GM19099 (cell line): ENCODE results near the gene CNTNAP2.

Experiments
- POLR2A ChIP-seq: IDR thresholded peaks from 3 replicates; pipeline ENCODE4 v1.6.1; 2011; ENCODE audit warnings: low read depth; ENCODE audit not compliant: insufficient read length; ENCODE audit errors: extremely low read depth

Gene CNTNAP2

GRCh38 chr7:148464947-148465346, 2348.3 kb downstream of the CNTNAP2 start:
- no peak for TF ChIP-seq POLR2A

GRCh38 chr7:148466120-148466519, 2349.5 kb downstream of the CNTNAP2 start:
- no peak for TF ChIP-seq POLR2A

GRCh38 chr7:148468700-148469098, 2352.1 kb downstream of the CNTNAP2 start:
- no peak for TF ChIP-seq POLR2A
